ENCODE results near the gene ZC2HC1B.

DNA sequence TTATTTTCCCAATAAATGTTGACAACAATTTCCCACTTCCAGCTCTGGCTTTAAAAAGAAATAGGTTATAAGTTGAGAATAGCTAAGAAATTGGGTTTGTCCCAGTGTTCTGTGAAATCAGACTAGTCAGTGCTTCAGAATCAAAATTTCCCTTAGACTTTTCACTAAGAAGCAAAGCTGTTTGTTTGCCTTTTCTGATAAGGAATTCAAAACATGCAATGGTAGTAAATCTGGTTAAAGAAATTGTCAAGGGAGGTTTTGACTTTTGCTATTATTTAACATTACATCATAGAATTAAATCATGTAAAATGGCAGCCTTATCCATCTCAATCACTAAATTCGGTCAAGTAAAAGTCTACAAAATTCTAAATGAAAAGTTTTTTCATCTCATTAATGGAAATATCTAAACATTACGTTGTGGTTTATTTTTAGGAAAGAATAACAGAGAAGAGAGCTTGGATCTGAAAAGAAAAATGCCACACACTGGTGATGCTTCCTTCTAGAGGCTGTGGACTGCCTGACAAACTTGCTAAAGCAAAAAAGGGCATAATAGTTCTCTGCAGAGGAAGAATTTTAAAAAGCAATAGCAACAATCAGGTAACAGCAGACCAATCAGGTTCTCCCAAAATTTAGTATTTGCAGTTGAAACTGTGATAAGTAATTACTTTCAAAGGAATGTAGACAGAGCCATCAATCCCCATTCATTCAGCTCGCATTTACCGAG is 107.4 kb downstream of the ZC2HC1B start:
- TF ChIP-seq POLR2A (IDR thresholded peaks at IDR 0.05) = no peak
- no peak for TF ChIP-seq EP300 (IDR thresholded peaks at IDR 0.05)
